OCI-LY3 (cell line): ENCODE data around the gene OR56A5.
A peak's percentile ranks its signal among the peaks of the same experiment; 100 is the strongest.

Experiments
- H2AFZ ChIP-seq: fragments of 200-600, 300-600 bp; shearing (Covaris generic); 2 replicates; pipeline ENCODE4 v1.6.0; 2014; ENCODE audit warnings: antibody characterized with exemption, low read depth, low read length
- H3K27ac ChIP-seq: fragments of 200-600, 300-600 bp; sonication (generic); 2 replicates; pipeline ENCODE4 v1.5.1; 2014; ENCODE audit warnings: mild to moderate bottlenecking, low read length, moderate library complexity, mixed read lengths
- H3K27me3 ChIP-seq: fragments of 200-600, 300-600 bp; sonication (generic); 2 replicates; pipeline ENCODE4 v1.6.1; 2014; ENCODE audit warnings: low read depth, low read length, mixed read lengths
- H3K36me3 ChIP-seq: fragments of 200-600, 300-600 bp; sonication (generic); replicated peaks from 2 replicates; pipeline ENCODE3; 2014; ENCODE audit warnings: low read depth, low read length, mixed read lengths
- H3K4me1 ChIP-seq: fragments of 300-600, 200-600 bp; sonication (generic); 2 replicates; pipeline ENCODE4 v1.6.1; 2014; ENCODE audit warnings: low read length, mixed read lengths
- H3K4me2 ChIP-seq: fragments of 200-600, 300-600 bp; sonication (generic); 2 replicates; pipeline ENCODE4 v1.6.1; 2014; ENCODE audit warnings: low read length, mixed read lengths
- H3K4me3 ChIP-seq: fragments of 300-600, 200-600 bp; sonication (generic); 2 replicates; pipeline ENCODE4 v1.5.1; 2014; ENCODE audit warnings: antibody characterized with exemption, mild to moderate bottlenecking, low read length, moderate library complexity
- H3K79me2 ChIP-seq: fragments of 300-600, 200-600 bp; shearing (Covaris generic); 2 replicates; pipeline ENCODE4 v1.6.1; 2014; ENCODE audit warnings: mild to moderate bottlenecking, low read length, mixed read lengths
- H3K9ac ChIP-seq: fragments of 300-600, 200-600 bp; shearing (Covaris generic); 2 replicates; pipeline ENCODE4 v1.6.0; 2014; ENCODE audit warnings: mild to moderate bottlenecking, low read length, moderate library complexity
- H3K9me3 ChIP-seq: fragments of 200-600, 300-600 bp; shearing (Covaris generic); 2 replicates; pipeline ENCODE4 v1.6.1; 2014; ENCODE audit warnings: low read length, mixed read lengths; ENCODE audit not compliant: insufficient read depth
- H4K20me1 ChIP-seq: fragments of 200-600, 300-600 bp; sonication (generic); 2 replicates; pipeline ENCODE4 v1.6.1; 2016; ENCODE audit warnings: low read length, mixed read lengths; ENCODE audit not compliant: insufficient read depth
- CTCF ChIP-seq: fragments of 200-600, 300-600 bp; sonication (generic); IDR thresholded peaks from 2 replicates; pipeline ENCODE4 v1.5.1; 2014; ENCODE audit warnings: antibody characterized with exemption, low read length, low read depth
- EZH2phosphoT487 ChIP-seq: fragments of 200-600 bp; shearing (Covaris generic); IDR thresholded peaks from 2 replicates; pipeline ENCODE4 v1.6.1; 2018; ENCODE audit warnings: antibody characterized with exemption, mixed run types, low read depth

OR56A5 gene

GRCh38 chr11:5923794-5924193 is 44.5 kb downstream of the OR56A5 start:
- no peak overlapping the region for H3K4me3 ChIP-seq
- H3K36me3 ChIP-seq, result peaks cover 3% of the 10 kb centered on the region
- H3K4me1 ChIP-seq, result peaks cover 14% of the 10 kb centered on the region
- H3K9me3 ChIP-seq, result 0 out of 2 replicates have a peak, but pooled peaks cover 6% of the 10 kb centered on the region
- H3K79me2 ChIP-seq, result no peaks in the 10 kb centered on the region
- no peaks in the 10 kb centered on the region for H4K20me1 ChIP-seq
- H3K27me3 ChIP-seq, result no peaks in the 10 kb centered on the region
- TF ChIP-seq EZH2phosphoT487, result no peak
- TF ChIP-seq CTCF, result no peak
- H3K4me2 ChIP-seq, result no peak overlapping the region
- H3K27ac ChIP-seq, result no peak overlapping the region
- H3K9ac ChIP-seq, result no peak overlapping the region
- no peak overlapping the region for H2AFZ ChIP-seq

GRCh38 chr11:5923427-5923776 is 44.9 kb downstream of the OR56A5 start:
- H3K27me3 ChIP-seq, result no peaks in the 10 kb centered on the region
- no peaks in the 10 kb centered on the region for H3K79me2 ChIP-seq
- no peak overlapping the region for H3K27ac ChIP-seq
- 0 out of 2 replicates have a peak, but pooled peaks cover 6% of the 10 kb centered on the region for H3K9me3 ChIP-seq
- H3K36me3 ChIP-seq, result peaks cover 3% of the 10 kb centered on the region
- no peak overlapping the region for H3K4me2 ChIP-seq
- H2AFZ ChIP-seq, result no peak overlapping the region
- H3K9ac ChIP-seq, result no peak overlapping the region
- no peaks in the 10 kb centered on the region for H4K20me1 ChIP-seq
- TF ChIP-seq CTCF, result no peak
- no peak for TF ChIP-seq EZH2phosphoT487
- H3K4me3 ChIP-seq, result no peak overlapping the region
- H3K4me1 ChIP-seq, result peaks cover 14% of the 10 kb centered on the region

GRCh38 chr11:5922749-5923426 is 45.4 kb downstream of the OR56A5 start:
- H3K4me2 ChIP-seq, result 0 out of 2 replicates have a peak overlapping the region, but pooled peaks have one; percentile 17

More at GRCh38 chr11:5922749-5923426, 45.4 kb downstream of the OR56A5 start:
- Histone ChIP-seq H3K9me3 (0 out of 2 replicates have a peak, but pooled peaks cover 6% of the 10 kb centered on the region), H3K9ac (no peak overlapping the region), H2AFZ (no peak overlapping the region; the same call in 1 of the 2 replicates), H3K4me1 (peaks cover 14% of the 10 kb centered on the region), H3K27ac (no peak overlapping the region), H4K20me1 (no peaks in the 10 kb centered on the region), H3K4me3 (no peak overlapping the region), H3K79me2 (no peaks in the 10 kb centered on the region), H3K36me3 (peaks cover 3% of the 10 kb centered on the region), H3K27me3 (no peaks in the 10 kb centered on the region)
- TF ChIP-seq CTCF (no peak), EZH2phosphoT487 (no peak)
